Body of pancreas (tissue), 4 donors: Measurements from ENCODE around the gene ZNF407.

Experiments
- POLR2A ChIP-seq, 3 donors: fragments of 450-650 bp; IDR thresholded peaks; one replicate each; pipeline ENCODE4 v1.6.1; 2016; ENCODE audit warnings: antibody characterized with exemption in 3 of 3, mild to moderate bottlenecking in 2 of 3
- TF ChIP-seq, protein P1 (sequence below), 7 experiments: fragments of 450-650 bp in 4 of 7; fragments of 200-600 bp in 3 of 7; sonication (generic) in 3 of 7; IDR thresholded peaks; one replicate each; pipeline ENCODE4 v1.5.1; 2016 to 2019; ENCODE audit warnings: antibody characterized with exemption in 7 of 7

DNA sequence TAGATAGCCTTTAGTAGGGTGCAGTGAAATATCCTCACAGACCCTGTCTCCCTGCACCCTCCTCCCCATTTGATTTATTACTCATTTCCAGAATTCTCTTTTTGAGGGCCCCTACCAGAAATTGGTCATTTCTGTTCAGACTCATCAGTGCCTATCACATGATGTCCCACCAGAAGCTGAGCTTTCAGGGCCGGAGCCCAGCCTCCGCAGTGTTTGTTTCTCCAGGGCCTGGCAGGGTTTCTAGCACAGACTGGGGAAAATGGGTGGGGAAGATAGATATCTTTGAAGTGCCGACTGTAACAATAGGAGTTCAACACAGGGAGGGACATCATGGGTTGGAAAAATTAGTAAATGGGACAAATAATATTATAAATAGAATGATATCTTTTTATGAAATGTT, 403.2 kb downstream of the ZNF407 start:
- TF ChIP-seq, protein P1, sequence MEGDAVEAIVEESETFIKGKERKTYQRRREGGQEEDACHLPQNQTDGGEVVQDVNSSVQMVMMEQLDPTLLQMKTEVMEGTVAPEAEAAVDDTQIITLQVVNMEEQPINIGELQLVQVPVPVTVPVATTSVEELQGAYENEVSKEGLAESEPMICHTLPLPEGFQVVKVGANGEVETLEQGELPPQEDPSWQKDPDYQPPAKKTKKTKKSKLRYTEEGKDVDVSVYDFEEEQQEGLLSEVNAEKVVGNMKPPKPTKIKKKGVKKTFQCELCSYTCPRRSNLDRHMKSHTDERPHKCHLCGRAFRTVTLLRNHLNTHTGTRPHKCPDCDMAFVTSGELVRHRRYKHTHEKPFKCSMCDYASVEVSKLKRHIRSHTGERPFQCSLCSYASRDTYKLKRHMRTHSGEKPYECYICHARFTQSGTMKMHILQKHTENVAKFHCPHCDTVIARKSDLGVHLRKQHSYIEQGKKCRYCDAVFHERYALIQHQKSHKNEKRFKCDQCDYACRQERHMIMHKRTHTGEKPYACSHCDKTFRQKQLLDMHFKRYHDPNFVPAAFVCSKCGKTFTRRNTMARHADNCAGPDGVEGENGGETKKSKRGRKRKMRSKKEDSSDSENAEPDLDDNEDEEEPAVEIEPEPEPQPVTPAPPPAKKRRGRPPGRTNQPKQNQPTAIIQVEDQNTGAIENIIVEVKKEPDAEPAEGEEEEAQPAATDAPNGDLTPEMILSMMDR (IDR thresholded peaks at IDR 0.05), result no peak
- TF ChIP-seq POLR2A (IDR thresholded peaks at IDR 0.05), result no peak
